ENCODE data around the gene PDE3B. TPM values are rescaled to one million over a fixed set of nuclear protein-coding genes. Genes with fewer than 3 reads are reported as not detected.
"Not testable (repeated sequence)": the region's sequence is repeated elsewhere in the genome, so short reads cannot be mapped to it uniquely, and the experiment has no call there.

The PDE3B gene
- total RNA-seq, 1 experiment from 2014 or later: not detected

- DNase-seq (ENCODE audit: low read depth): not testable (repeated sequence)
Measured at GRCh38 chr11:14743667-14744066, 100.1 kb downstream of the PDE3B start.

GRCh38 chr11:14746857-14747395 lies 103.3 kb downstream of the PDE3B start:
- no peak for DNase-seq (ENCODE audit: low read depth)

GRCh38 chr11:14748090-14748489 lies 104.5 kb downstream of the PDE3B start:
- DNase-seq (ENCODE audit: low read depth): no peak

GRCh38 chr11:14750911-14751310 lies 107.3 kb downstream of the PDE3B start:
- no peak for DNase-seq (ENCODE audit: low read depth)

- no peak for DNase-seq (ENCODE audit: low read depth)
Measured at GRCh38 chr11:14751975-14752407, 108.4 kb downstream of the PDE3B start.

GRCh38 chr11:14755140-14755539 lies 111.5 kb downstream of the PDE3B start:
- DNase-seq (ENCODE audit: low read depth): no peak

- DNase-seq (ENCODE audit: low read depth): no peak
Measured at GRCh38 chr11:14756349-14756748, 112.7 kb downstream of the PDE3B start.

GRCh38 chr11:14759300-14760012 lies 115.9 kb downstream of the PDE3B start:
- not testable (repeated sequence) for DNase-seq (ENCODE audit: low read depth)

GRCh38 chr11:14764179-14764578 lies 120.6 kb downstream of the PDE3B start:
- DNase-seq (ENCODE audit: low read depth): no peak

- DNase-seq (ENCODE audit: low read depth): peak; percentile 4
Measured at GRCh38 chr11:14764579-14765527, 121.2 kb downstream of the PDE3B start.

- DNase-seq (ENCODE audit: low read depth): no peak
Measured at GRCh38 chr11:14766585-14766984, 123.0 kb downstream of the PDE3B start.

- no peak for DNase-seq (ENCODE audit: low read depth)
Measured at GRCh38 chr11:14768526-14769188, 125.1 kb downstream of the PDE3B start.

GRCh38 chr11:14773755-14774154 lies 130.2 kb downstream of the PDE3B start:
- peak; percentile 14 for DNase-seq (ENCODE audit: low read depth)

- DNase-seq (ENCODE audit: low read depth): no peak
Measured at GRCh38 chr11:14774721-14775120, 131.1 kb downstream of the PDE3B start.

- DNase-seq (ENCODE audit: low read depth): no peak
Measured at GRCh38 chr11:14775897-14776296, 132.3 kb downstream of the PDE3B start.

GRCh38 chr11:14778460-14778859 lies 134.9 kb downstream of the PDE3B start:
- DNase-seq (ENCODE audit: low read depth): not testable (repeated sequence)

GRCh38 chr11:14783788-14784187 lies 140.2 kb downstream of the PDE3B start:
- DNase-seq (ENCODE audit: low read depth): no peak

- no peak for DNase-seq (ENCODE audit: low read depth)
Measured at GRCh38 chr11:14784230-14784629, 140.6 kb downstream of the PDE3B start.

- no peak for DNase-seq (ENCODE audit: low read depth)
Measured at GRCh38 chr11:14789879-14790484, 146.4 kb downstream of the PDE3B start.

- DNase-seq (ENCODE audit: low read depth): no peak
Measured at GRCh38 chr11:14793546-14793945, 149.9 kb downstream of the PDE3B start.

GRCh38 chr11:14796028-14796427 lies 152.4 kb downstream of the PDE3B start:
- not testable (repeated sequence) for DNase-seq (ENCODE audit: low read depth)
